GM12878 (cell line): ENCODE results near the gene RRAS. TPM values are rescaled to one million over a fixed set of nuclear protein-coding genes. Genes with fewer than 3 reads are reported as not detected.
A peak's percentile ranks its signal among the peaks of the same experiment; 100 is the strongest.

Source experiments
- ATAC-seq: fragments of 200-7000 bp; cut with Tn5 transposase; 3 replicates; pipeline ENCODE4 v1.9.1; 2020; ENCODE audit warnings: mild to moderate bottlenecking, moderate library complexity
- BruUV-seq: library from RNA; stranded (reverse); fragments of 400-500 nt; replicated peaks from 2 replicates; lab custom pipeline; 2021; lab: Mats Ljungman, UMichigan
- CTCF ChIA-PET: fragments of 300-600 bp; sonication (Branson Sonifier 250); formaldehyde crosslinking; extraction: SDS; loops from one replicate; lab custom pipeline; 2021; ENCODE audit warnings: inconsistent platforms; lab: Yijun Ruan, JAX
- POLR2A ChIA-PET: fragments of 350-600 bp; formaldehyde crosslinking; extraction: SDS; loops from one replicate; lab custom pipeline; 2021; ENCODE audit warnings: inconsistent platforms; lab: Charles Lee
- RAD21 ChIA-PET: fragments of 300-600 bp; sonication (Branson Sonifier 250); formaldehyde crosslinking; loops from one replicate; lab custom pipeline; 2023; ENCODE audit warnings: antibody characterized with exemption; ENCODE audit not compliant: unreplicated experiment; lab: Charles Lee
- SMC1A ChIA-PET: fragments of 300-600 bp; sonication (Branson Sonifier 250); formaldehyde crosslinking; loops from one replicate; lab custom pipeline; 2023; ENCODE audit not compliant: unreplicated experiment, uncharacterized antibody; lab: Charles Lee
- DNase-seq: peaks from one replicate; pipeline ENCODE4 v3.0.0-alpha.2; 2011; ENCODE audit warnings: low read depth, low spot score
- FAIRE-seq: peaks from 3 replicates; lab custom pipeline; 2011; peaks lifted over from hg19 to GRCh38; lab: Jason Lieb, UNC
- H2AFZ ChIP-seq: 2 replicates; pipeline ENCODE4 v1.6.0; 2011; ENCODE audit warnings: low read depth, low read length, control low read depth; ENCODE audit not compliant: control insufficient read depth
- H3K27ac ChIP-seq: 2 replicates; pipeline ENCODE4 v1.5.1; 2011; ENCODE audit warnings: control low read depth; ENCODE audit not compliant: control insufficient read depth, insufficient read depth
- H3K27me3 ChIP-seq, 2 experiments: replicated peaks in 1 of 2; 2 replicates each; pipeline versions ENCODE4 v1.6.0 to v1.6.1; 2011; ENCODE audit warnings: low read length in 1 of 2; ENCODE audit not compliant: control insufficient read depth in 2 of 2, insufficient read depth in 2 of 2
- H3K36me3 ChIP-seq, 2 experiments: 2 replicates each; pipeline ENCODE4 v1.5.1; 2011; ENCODE audit warnings: low read length in 1 of 2; ENCODE audit not compliant: control insufficient read depth in 2 of 2, insufficient read depth in 2 of 2
- H3K4me1 ChIP-seq: 2 replicates; pipeline ENCODE4 v1.6.1; 2011; ENCODE audit warnings: mild to moderate bottlenecking, low read length, moderate library complexity, mixed read lengths; ENCODE audit not compliant: control insufficient read depth, insufficient read depth
- H3K4me2 ChIP-seq: 2 replicates; pipeline ENCODE4 v1.6.0; 2011; ENCODE audit warnings: control low read depth; ENCODE audit not compliant: control insufficient read depth, insufficient read depth
- H3K4me3 ChIP-seq: fragments of 200-600 bp; sonication (generic); 2 replicates; pipeline ENCODE4 v1.5.1; 2016
- H3K79me2 ChIP-seq: 2 replicates; pipeline ENCODE4 v1.6.0; 2011; ENCODE audit warnings: low read length; ENCODE audit not compliant: control insufficient read depth, insufficient read depth
- H3K9ac ChIP-seq: 2 replicates; pipeline ENCODE4 v1.8.0; 2011; ENCODE audit warnings: low read length, control low read depth, mixed read lengths; ENCODE audit not compliant: control insufficient read depth, insufficient read depth
- H3K9me3 ChIP-seq: replicated peaks from 3 replicates; pipeline ENCODE4 v1.5.1; 2011; ENCODE audit warnings: mild to moderate bottlenecking, low read length; ENCODE audit not compliant: control insufficient read depth, insufficient read depth
- H4K20me1 ChIP-seq: 2 replicates; pipeline ENCODE4 v1.6.0; 2011; ENCODE audit not compliant: control insufficient read depth, insufficient read depth
- CHD4 ChIP-seq: fragments of 200-600 bp; sonication (generic); IDR thresholded peaks from 2 replicates; pipeline ENCODE4 v1.6.1; 2016; ENCODE audit warnings: mild to moderate bottlenecking
- CTCF ChIP-seq, 3 experiments: IDR thresholded peaks in 2 of 3; conservative IDR thresholded peaks in 1 of 3; 2 replicates each; pipeline ENCODE4 v1.5.1; 2011; ENCODE audit warnings: low read depth in 3 of 3, low read length in 3 of 3, mild to moderate bottlenecking in 3 of 3, control low read depth in 2 of 3, moderate library complexity in 2 of 3, inconsistent platforms in 1 of 3, mixed read lengths in 1 of 3; ENCODE audit not compliant: control insufficient read depth in 2 of 3, insufficient read depth in 1 of 3; ENCODE audit errors: extremely low read depth in 1 of 3
- EGR1 ChIP-seq, 2 experiments: IDR thresholded peaks; 1 replicate in 1 of 2; 2 replicates in 1 of 2; pipeline ENCODE4 v1.6.1; 2011 to 2012; ENCODE audit warnings: low read depth in 2 of 2, low read length in 2 of 2, borderline replicate concordance in 1 of 2, mild to moderate bottlenecking in 1 of 2, moderate library complexity in 1 of 2
- HDGF ChIP-seq: fragments of 450-650 bp; IDR thresholded peaks from 2 replicates; pipeline ENCODE4 v1.6.1; 2016; ENCODE audit warnings: antibody characterized with exemption
- IKZF1 ChIP-seq: fragments of 450-650 bp; conservative IDR thresholded peaks from 2 replicates; pipeline ENCODE4 v1.6.1; 2017; ENCODE audit warnings: antibody characterized with exemption, mild to moderate bottlenecking
- LARP7 ChIP-seq: fragments of 450-650 bp; IDR thresholded peaks from 2 replicates; pipeline ENCODE4 v1.6.1; 2017; ENCODE audit warnings: mild to moderate bottlenecking
- NR2C1 ChIP-seq: fragments of 450-650 bp; IDR thresholded peaks from 2 replicates; pipeline ENCODE4 v1.6.1; 2017; ENCODE audit warnings: antibody characterized with exemption, mild to moderate bottlenecking, moderate library complexity
- POLR2A ChIP-seq: IDR thresholded peaks from 2 replicates; pipeline ENCODE4 v1.6.1; 2011; ENCODE audit warnings: low read depth, mild to moderate bottlenecking, low read length
- POLR2AphosphoS5 ChIP-seq: IDR thresholded peaks from 2 replicates; pipeline ENCODE4 v1.6.1; 2011; ENCODE audit warnings: mild to moderate bottlenecking, low read length, inconsistent platforms
- POU2F2 ChIP-seq: IDR thresholded peaks from 3 replicates; pipeline ENCODE4 v1.6.1; 2011; ENCODE audit warnings: low read depth, mild to moderate bottlenecking, low read length, borderline replicate concordance
- SMC3 ChIP-seq: IDR thresholded peaks from 2 replicates; pipeline ENCODE4 v1.6.1; 2011; ENCODE audit warnings: low read length, improper control_type of control experiment, borderline replicate concordance
- SRF ChIP-seq, 2 experiments: IDR thresholded peaks; 2 replicates each; pipeline ENCODE4 v1.6.1; 2011; ENCODE audit warnings: low read depth in 2 of 2, low read length in 2 of 2, mild to moderate bottlenecking in 1 of 2, moderate library complexity in 1 of 2
- ZBED1 ChIP-seq: IDR thresholded peaks from 2 replicates; pipeline ENCODE4 v1.6.1; 2016; ENCODE audit warnings: borderline replicate concordance
- WGBS: methylation state at CpG from one replicate; pipeline ENCODE4 v1.1.6; 2016; ENCODE audit warnings: low lambda C conversion rate; ENCODE audit not compliant: insufficient replicate concordance, insufficient coverage; ENCODE audit errors: missing lambda C conversion rate; 5-methylcytosine and 5-hydroxymethylcytosine counted together
- in situ Hi-C: fragments of 300-500 bp; cut with MboI; formaldehyde crosslinking; loops from 9 replicates; pipeline ENCODE4 v1.14.3; 2018; ENCODE audit warnings: mixed read lengths
- intact Hi-C: fragments of 100-400 bp; cut with micrococcal nuclease; formaldehyde crosslinking; loops from one replicate; pipeline ENCODE4 v1.14.2; 2022; ENCODE audit not compliant: unreplicated experiment
- polyA plus RNA-seq, 11 experiments: library from polyadenylated mRNA; depleted of rRNA in 4 of 11; unstranded in 6 of 11; stranded (reverse) in 5 of 11; fragments of >200 nt; fragmentation: Nextera tagmentation in 4 of 11; fragmentation: Illumina TruSeq in 1 of 11; extraction: Ambion mirVana in 4 of 11; extraction: Trizol in 1 of 11; gene quantifications; 1 replicate in 1 of 11; 2 replicates in 10 of 11; pipeline versions ENCODE4 v1.2.1 to v1.2.3, GENCODE V29; 2011 to 2016; ENCODE audit warnings: inconsistent platforms in 2 of 11, missing spikeins in 2 of 11, low read depth in 1 of 11
- total RNA-seq, 4 experiments: library from RNA; depleted of rRNA in 3 of 4; stranded (reverse); fragments of >200 nt in 3 of 4; fragmentation: Illumina TruSeq in 1 of 4; extraction: Trizol in 1 of 4; gene quantifications; 2 replicates each; pipeline versions ENCODE4 v1.2.1 to v1.2.3, GENCODE V29; 2013 to 2021
- TF ChIP-seq, protein P1 (sequence below): fragments of 450-650 bp; IDR thresholded peaks from 2 replicates; pipeline ENCODE4 v1.6.1; 2017; ENCODE audit warnings: borderline replicate concordance

The RRAS gene
- total and polyA plus RNA-seq, 10 of the 15 experiments (the other 5 are each of a cell fraction or from before 2014, with no cell fraction given) = 0.24 to 5.8 (median 1.8) TPM

- intact Hi-C loops (no loop called here), in situ Hi-C loops (no loop called here)
- Histone ChIP-seq H2AFZ (no peak overlapping the region), H3K27me3 (no peaks in the 10 kb centered on the region), H3K36me3 (peaks cover 24 to 48% of the 10 kb centered on the region in 2 experiments), H3K79me2 (peaks cover 26% of the 10 kb centered on the region), H3K27ac (no peak overlapping the region), H3K4me2 (no peak overlapping the region), H3K4me1 (peaks cover 10% of the 10 kb centered on the region), H3K9me3 (no peaks in the 10 kb centered on the region), H3K4me3 (no peak overlapping the region), H3K9ac (no peak overlapping the region), H4K20me1 (peaks cover 12% of the 10 kb centered on the region)
- BruUV-seq = no TSS peak
- 81% methylated on average over 35 of the region's 35 CpGs for WGBS
- ChIA-PET POLR2A (no interaction called here), CTCF (interaction anchor here (0.5 to 2.0 kb wide), 7 partner anchors 8 to 308 kb away, joined by 3 to 6 read pairs (median 3); partner anchors contain the start of gene RRAS), SMC1A (no interaction called here), RAD21 (no interaction called here)
- FAIRE-seq (no peak), ATAC-seq (peak; percentile 55), DNase-seq (no peak)
- TF ChIP-seq HDGF (0 out of 2 replicates have a peak, but pooled peaks have one; percentile 46), EGR1 (IDR thresholded peaks at IDR 0.05; ENCODE audit: borderline replicate concordance in 1 of 2, low read depth in 2 of 2, low read length in 2 of 2) (0 out of 3 replicates have a peak, but pooled peaks of 1 of the 2 experiments have one; percentile 2), CTCF (IDR thresholded peaks at IDR 0.05 in 2 of 3, conservative IDR thresholded peaks at IDR 0.05 in 1 of 3; ENCODE audit: control insufficient read depth in 2 of 3, extremely low read depth in 1 of 3, insufficient read depth in 1 of 3, low read depth in 3 of 3, low read length in 3 of 3) (peak; percentile 51 to 74 (median 70)), ZBED1 (no peak), LARP7 (0 out of 2 replicates have a peak, but pooled peaks have one; percentile 28), POLR2A (peak; percentile 75), POU2F2 (0 out of 3 replicates have a peak, but pooled peaks have one; percentile 24), SRF (IDR thresholded peaks at IDR 0.05; ENCODE audit: low read depth in 2 of 2, low read length in 2 of 2) (no peak), SMC3 (peak; percentile 25; the same call in 1 of the 2 replicates), POLR2AphosphoS5 (peak; percentile 79), CHD4 (no peak), NR2C1 (no peak), IKZF1 (no peak)
- TF ChIP-seq, protein P1, sequence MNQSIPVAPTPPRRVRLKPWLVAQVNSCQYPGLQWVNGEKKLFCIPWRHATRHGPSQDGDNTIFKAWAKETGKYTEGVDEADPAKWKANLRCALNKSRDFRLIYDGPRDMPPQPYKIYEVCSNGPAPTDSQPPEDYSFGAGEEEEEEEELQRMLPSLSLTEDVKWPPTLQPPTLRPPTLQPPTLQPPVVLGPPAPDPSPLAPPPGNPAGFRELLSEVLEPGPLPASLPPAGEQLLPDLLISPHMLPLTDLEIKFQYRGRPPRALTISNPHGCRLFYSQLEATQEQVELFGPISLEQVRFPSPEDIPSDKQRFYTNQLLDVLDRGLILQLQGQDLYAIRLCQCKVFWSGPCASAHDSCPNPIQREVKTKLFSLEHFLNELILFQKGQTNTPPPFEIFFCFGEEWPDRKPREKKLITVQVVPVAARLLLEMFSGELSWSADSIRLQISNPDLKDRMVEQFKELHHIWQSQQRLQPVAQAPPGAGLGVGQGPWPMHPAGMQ = no peak
Measured at GRCh38 chr19:49684251-49684982, 44.5 kb upstream of the RRAS start.
